Progenitor cell of endocrine pancreas (in vitro differentiated cells): ENCODE data around the gene SKI. TPM values are rescaled to one million over a fixed set of nuclear protein-coding genes. Genes with fewer than 3 reads are reported as not detected.

ENCODE experiments used
- DNase-seq: peaks from one replicate; pipeline ENCODE4 v3.0.0; 2021; ENCODE audit warnings: low spot score; ENCODE audit not compliant: unreplicated experiment
- H3K27ac Mint-ChIP-seq: 2 replicates; pipeline ENCODE4 v1.8.0; 2021; ENCODE audit warnings: mild to moderate bottlenecking, moderate library complexity, mixed read lengths
- H3K27me3 Mint-ChIP-seq: 2 replicates; pipeline ENCODE4 v1.8.0; 2021; ENCODE audit warnings: mixed read lengths
- H3K36me3 Mint-ChIP-seq: 2 replicates; pipeline ENCODE4 v1.8.0; 2022; ENCODE audit warnings: mixed read lengths; ENCODE audit not compliant: insufficient read depth
- H3K4me1 Mint-ChIP-seq: 2 replicates; pipeline ENCODE4 v1.8.0; 2021; ENCODE audit warnings: low read depth, mixed read lengths
- H3K4me3 Mint-ChIP-seq: 2 replicates; pipeline ENCODE4 v1.8.0; 2021; ENCODE audit warnings: low read depth, mild to moderate bottlenecking, moderate library complexity, mixed read lengths
- H3K9me3 Mint-ChIP-seq: 2 replicates; pipeline ENCODE4 v1.8.0; 2021; ENCODE audit warnings: low read depth, mixed read lengths
- long read RNA-seq: library from polyadenylated mRNA; unstranded; transcript quantifications from one replicate; pipeline ENCODE4 v2.0.0, GENCODE V29; 2020
- total RNA-seq: library from RNA; stranded (reverse); gene quantifications from 2 replicates; pipeline ENCODE4 v1.2.1, GENCODE V29; 2021
- TF ChIP-seq, protein P1 (sequence below): fragments of 200-600 bp; sonication (generic); IDR thresholded peaks from one replicate; pipeline ENCODE4 v1.5.0; 2021; ENCODE audit warnings: antibody characterized with exemption, mild to moderate bottlenecking; ENCODE audit not compliant: unreplicated experiment

Gene SKI
- 56.2 and 59.4 TPM in 2 replicates for total RNA-seq
- long read RNA-seq, partial matches to known transcripts = 0 of 3 reads
- long read RNA-seq, other reads (novel, unspliced or antisense) = 3 of 3 reads

DNA sequence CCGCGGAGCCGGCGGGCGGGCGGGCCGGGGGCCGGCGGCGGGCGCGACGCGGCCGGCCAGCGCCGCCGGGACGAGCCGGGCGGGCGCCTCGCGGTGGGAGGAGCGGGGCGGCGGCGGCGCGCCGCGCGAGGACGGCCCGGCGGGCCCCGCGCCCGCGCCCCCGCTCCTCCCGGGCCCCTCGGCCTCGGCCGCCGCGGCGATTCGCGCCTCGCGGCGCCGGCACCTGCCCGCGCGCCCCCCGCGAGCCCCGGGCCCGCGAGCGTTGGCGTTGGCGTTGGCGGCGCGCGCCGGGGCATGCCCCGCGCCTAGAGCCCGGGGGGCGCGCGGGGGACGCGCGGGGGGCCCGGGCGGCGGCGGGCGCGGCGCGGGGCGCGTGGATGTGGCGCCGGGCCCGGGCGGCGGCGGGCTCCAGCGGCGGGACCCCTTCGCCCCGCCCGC lies at the start of gene SKI:
Gene SKI, plus strand, starts transcription at position 163 of the 438 bp plus-strand sequence. CDS start 448 bp downstream, outside the sequence.
- H3K4me3 Mint-ChIP-seq = peak within 1 kb of the TSS; percentile 94
- H3K27me3 Mint-ChIP-seq = no peaks in the 10 kb centered on the region
- TF ChIP-seq, protein P1, sequence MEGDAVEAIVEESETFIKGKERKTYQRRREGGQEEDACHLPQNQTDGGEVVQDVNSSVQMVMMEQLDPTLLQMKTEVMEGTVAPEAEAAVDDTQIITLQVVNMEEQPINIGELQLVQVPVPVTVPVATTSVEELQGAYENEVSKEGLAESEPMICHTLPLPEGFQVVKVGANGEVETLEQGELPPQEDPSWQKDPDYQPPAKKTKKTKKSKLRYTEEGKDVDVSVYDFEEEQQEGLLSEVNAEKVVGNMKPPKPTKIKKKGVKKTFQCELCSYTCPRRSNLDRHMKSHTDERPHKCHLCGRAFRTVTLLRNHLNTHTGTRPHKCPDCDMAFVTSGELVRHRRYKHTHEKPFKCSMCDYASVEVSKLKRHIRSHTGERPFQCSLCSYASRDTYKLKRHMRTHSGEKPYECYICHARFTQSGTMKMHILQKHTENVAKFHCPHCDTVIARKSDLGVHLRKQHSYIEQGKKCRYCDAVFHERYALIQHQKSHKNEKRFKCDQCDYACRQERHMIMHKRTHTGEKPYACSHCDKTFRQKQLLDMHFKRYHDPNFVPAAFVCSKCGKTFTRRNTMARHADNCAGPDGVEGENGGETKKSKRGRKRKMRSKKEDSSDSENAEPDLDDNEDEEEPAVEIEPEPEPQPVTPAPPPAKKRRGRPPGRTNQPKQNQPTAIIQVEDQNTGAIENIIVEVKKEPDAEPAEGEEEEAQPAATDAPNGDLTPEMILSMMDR = no peak
- H3K9me3 Mint-ChIP-seq = no peaks in the 10 kb centered on the region
- no peaks in the 10 kb centered on the region for H3K36me3 Mint-ChIP-seq
- DNase-seq = no peak
- peaks cover 28% of the 10 kb centered on the region for H3K4me1 Mint-ChIP-seq
- H3K27ac Mint-ChIP-seq = peak within 1 kb of the TSS; percentile 94

DNA sequence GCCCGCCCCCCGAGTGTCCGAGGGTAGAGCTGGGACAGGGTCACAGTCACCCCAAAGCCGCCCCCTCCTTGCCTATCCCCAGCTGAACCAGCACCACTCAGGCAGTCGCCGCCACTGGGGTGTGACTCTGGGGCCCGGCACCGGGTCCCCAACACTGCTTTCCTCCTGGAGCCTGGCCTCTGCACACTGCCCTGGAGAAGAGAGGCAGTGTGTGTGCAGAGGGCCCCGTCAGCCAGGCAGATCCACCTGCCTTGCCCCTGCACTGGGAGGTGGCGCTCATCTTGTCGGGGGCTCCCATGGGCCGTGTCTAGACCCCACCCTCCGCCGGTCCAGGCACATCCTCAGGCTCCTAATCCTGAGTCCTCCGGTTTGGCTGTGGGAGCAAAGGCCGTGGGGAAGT lies 49.2 kb upstream of the SKI start:
- Mint-ChIP-seq H3K27ac (no peak overlapping the region), H3K27me3 (no peaks in the 10 kb centered on the region), H3K36me3 (peaks cover 15% of the 10 kb centered on the region), H3K9me3 (no peaks in the 10 kb centered on the region), H3K4me3 (no peak overlapping the region), H3K4me1 (no peaks in the 10 kb centered on the region)
- TF ChIP-seq, protein P1 = no peak
- no peak for DNase-seq

DNA sequence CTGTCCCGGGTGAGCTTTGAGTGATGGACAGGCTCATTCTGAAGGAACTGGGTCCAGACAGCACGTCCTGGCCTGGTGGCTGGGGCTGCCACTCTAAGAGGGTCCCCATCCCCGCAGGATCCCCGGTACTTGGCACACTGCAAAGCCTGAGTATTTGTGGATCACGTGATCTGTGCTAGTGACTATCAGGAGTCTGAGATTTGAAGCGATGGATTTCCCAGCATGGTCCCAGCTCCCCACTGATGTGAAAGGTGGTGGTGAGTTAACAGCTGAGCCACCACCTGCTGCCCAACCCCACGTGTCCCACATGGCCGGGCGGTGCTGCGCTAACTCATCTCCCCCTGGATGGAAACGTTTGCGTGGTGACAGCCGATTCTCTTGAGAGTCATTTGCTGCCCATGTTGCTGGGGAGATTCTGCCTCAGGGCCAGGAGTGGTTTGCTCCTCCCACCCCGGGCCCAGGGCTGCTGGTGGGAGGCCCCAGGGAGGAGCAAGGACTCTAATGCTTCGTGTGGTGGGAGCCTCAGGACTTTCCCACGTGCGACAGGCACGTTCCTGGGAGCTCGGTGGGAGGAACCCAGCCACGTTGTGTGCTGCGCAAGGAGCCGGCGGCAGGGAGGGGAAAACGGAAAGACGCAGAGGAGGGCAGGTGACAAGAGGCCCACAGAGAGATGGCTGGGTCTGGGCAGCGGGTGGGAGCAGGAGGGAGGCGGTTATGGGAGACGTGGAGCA lies 48.7 kb upstream of the SKI start:
- H3K9me3 Mint-ChIP-seq = no peaks in the 10 kb centered on the region
- peak overlapping the region; percentile 24 for H3K27ac Mint-ChIP-seq
- peaks cover 13% of the 10 kb centered on the region for H3K36me3 Mint-ChIP-seq
- H3K4me1 Mint-ChIP-seq = no peaks in the 10 kb centered on the region
- H3K4me3 Mint-ChIP-seq = no peak overlapping the region
- H3K27me3 Mint-ChIP-seq = no peaks in the 10 kb centered on the region
- TF ChIP-seq, protein P1 = no peak
- no peak for DNase-seq

DNA sequence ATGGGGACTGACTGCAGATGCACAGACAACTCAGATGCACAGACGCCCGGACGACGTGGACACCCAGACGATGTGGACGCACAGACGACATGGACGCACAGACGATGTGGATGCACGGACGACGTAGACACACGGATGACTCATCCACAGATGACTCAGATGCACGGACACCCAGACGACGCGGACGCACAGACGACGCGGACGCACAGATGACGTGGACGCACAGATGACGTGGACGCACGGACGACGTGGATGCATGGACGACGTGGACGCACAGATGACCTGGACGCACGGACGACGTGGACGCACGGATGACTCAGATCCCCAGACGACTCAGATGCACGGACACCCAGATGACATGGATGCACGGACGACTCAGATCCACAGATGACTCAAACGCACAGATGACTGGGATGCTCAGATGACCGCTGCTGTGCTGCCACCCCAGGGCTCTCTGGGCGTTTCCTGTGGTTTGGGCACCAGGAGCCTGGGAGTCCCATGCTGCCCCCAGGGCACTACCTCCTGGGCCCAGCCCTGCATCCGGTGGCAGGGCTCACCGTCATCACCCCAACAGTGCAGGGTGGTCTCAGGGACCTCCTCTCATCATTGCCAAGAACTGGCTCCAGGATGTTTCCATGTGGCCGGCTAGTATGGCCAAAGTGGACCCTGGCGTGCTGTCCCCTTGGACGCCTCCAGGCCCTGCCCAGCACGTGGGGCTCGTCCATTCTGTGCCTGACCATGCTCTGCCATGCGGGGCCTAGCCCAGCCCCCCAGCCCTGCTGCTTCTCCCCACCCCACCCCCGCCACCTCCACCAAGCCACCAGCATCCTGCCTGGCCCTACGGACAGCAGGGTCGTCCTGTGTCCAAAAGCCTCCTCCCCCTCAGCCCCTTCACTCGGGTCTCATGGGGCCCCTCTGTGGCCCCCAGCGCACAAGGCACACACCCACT lies 47.5 kb upstream of the SKI start:
- H3K27me3 Mint-ChIP-seq = no peaks in the 10 kb centered on the region
- H3K27ac Mint-ChIP-seq = no peak overlapping the region

DNA sequence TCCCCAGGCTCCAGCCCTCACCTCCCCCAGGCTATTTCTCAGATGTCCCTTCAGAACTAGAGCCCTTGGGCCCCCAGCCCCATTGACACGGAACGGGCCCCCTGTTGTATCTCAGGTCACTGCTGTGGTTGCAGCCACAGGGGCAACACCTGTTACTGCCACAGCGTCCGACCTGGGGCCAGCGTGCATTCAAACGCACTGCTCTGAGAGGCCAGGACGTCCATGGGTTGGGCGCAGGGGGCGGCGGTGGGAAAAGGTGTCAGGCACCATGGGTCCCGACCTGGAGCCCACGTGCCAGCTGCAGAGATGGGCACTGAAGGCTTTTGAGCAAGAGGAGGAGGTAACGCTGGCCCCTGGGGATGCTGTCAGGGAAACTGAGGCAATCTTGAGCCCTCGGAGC lies 46.8 kb upstream of the SKI start:
- peaks cover 13% of the 10 kb centered on the region for H3K36me3 Mint-ChIP-seq

More for the DNA sequence above, 47.5 kb upstream of the SKI start:
- TF ChIP-seq, protein P1 = no peak
- Mint-ChIP-seq H3K4me3 (no peak overlapping the region), H3K4me1 (no peaks in the 10 kb centered on the region), H3K9me3 (no peaks in the 10 kb centered on the region), H3K36me3 (peaks cover 15% of the 10 kb centered on the region)
- no peak for DNase-seq

More for the DNA sequence above, 46.8 kb upstream of the SKI start:
- DNase-seq = no peak
- TF ChIP-seq, protein P1 = no peak
- Mint-ChIP-seq H3K4me3 (no peak overlapping the region), H3K4me1 (no peaks in the 10 kb centered on the region), H3K9me3 (no peaks in the 10 kb centered on the region), H3K27ac (no peak overlapping the region), H3K27me3 (no peaks in the 10 kb centered on the region)
